GM21529 (cell line): Measurements from ENCODE around the gene MYO1D.
"Not testable (repeated sequence)": the region's sequence is repeated elsewhere in the genome, so short reads cannot be mapped to it uniquely, and the experiment has no call there.

Experiments
- ATAC-seq: cut with Tn5 transposase; IDR thresholded peaks from one replicate; pipeline ENCODE4 v1.9.1; 2021; ENCODE audit not compliant: unreplicated experiment

MYO1D gene

GRCh38 chr17:32733401-32733800, 143.5 kb downstream of the MYO1D start:
- ATAC-seq = no peak

DNA sequence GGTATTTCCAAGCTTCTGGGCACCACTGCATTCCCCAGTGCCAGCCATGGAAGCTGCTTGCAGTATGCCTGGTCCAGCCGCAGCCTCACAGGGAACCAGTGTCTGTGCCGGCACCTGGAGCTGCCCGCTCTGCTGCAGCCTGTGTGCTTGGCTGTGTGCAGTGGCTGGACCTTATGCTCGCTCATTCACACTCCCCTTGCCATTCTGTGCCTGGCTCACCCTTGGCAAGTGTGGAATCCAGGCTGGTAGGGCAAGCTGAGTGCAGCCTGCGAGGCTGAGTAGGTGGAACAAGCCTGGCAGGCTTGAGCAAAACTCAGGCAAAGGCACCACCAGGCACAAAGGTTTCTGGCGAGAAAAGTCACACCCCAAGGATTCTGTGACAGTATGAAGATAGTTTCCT, 144.0 kb downstream of the MYO1D start:
- no peak for ATAC-seq

GRCh38 chr17:32732296-32732642, 144.7 kb downstream of the MYO1D start:
- no peak for ATAC-seq

GRCh38 chr17:32731556-32732295, 145.2 kb downstream of the MYO1D start:
- no peak for ATAC-seq

GRCh38 chr17:32727681-32728080, 149.2 kb downstream of the MYO1D start:
- ATAC-seq = no peak

GRCh38 chr17:32725697-32726096, 151.2 kb downstream of the MYO1D start:
- no peak for ATAC-seq

DNA sequence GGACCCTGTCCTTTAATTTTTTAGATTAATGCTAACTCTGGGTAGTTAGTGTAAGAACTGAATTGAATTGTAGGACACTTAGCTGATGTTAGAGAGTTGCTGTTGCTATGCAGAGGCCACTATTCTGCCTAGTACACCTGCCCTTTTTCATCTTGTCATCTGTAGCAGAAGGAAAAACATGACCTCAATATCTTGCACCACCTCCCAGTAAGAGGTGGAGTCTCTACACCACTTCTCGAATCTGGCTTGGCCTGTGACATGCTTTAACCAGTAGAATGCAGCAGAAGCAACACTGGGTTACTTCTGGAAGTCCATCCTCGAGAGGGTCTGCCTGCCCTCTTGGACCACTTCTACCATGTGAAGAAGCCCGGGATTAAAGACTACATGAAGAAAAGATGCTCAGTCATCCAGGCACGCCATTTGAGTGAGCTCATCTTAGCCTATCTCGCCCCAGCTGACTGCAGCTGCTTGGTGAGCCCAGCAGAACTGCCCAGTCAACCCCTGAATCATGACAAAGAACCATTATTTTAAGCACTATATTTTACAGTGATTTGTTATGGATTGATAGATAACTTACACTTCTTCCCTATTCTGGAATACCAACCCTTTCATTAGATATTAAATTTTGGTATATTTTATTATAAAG, 153.5 kb downstream of the MYO1D start:
- ATAC-seq = no peak

DNA sequence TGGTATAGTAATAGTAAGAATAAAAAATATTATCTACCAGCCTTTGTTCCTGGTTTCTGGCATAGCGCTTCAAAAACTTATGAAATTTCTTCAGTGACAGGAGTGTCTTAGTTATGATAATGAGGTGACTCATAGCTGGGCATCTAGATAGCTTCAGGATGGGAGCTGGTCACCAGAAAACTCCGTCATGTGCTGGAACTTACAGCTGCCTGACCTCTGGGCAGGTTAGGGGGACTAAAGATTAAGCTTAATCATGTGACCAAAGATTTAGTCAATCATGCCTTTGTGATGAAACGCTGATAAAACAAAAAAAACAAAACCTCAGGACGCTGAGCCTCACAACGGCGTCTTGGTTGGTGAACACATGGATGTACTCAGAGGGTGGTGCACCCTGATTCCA, 154.2 kb downstream of the MYO1D start:
- no peak for ATAC-seq

- no peak for ATAC-seq
These were observed 156.3 kb downstream of the MYO1D start for GRCh38 chr17:32720671-32721070.

- no peak for ATAC-seq
These were observed 157.2 kb downstream of the MYO1D start for GRCh38 chr17:32719689-32720088.

- not testable (repeated sequence) for ATAC-seq
These were observed 162.0 kb downstream of the MYO1D start for GRCh38 chr17:32714922-32715321.

- ATAC-seq = not testable (repeated sequence)
These were observed 162.7 kb downstream of the MYO1D start for GRCh38 chr17:32714206-32714605.

GRCh38 chr17:32713081-32713480, 163.8 kb downstream of the MYO1D start:
- ATAC-seq = no peak

DNA sequence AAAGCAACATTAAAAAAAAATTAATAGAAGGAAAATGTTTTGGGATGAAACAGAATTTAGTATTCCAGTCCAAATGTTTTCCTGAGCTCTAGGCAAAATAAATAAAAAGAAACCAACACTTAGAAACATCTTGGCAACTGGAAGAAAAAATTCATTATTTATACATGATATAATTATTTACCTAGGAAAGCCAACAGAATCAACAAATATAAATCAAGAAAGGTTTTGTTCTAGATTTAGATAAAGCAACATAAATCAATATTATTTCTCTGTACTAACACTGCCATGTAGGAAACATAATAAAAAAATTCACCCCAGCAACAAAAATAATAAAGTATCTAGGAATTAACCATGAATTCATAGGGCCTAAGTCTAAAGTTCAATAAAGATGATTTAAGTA, 167.4 kb downstream of the MYO1D start:
- ATAC-seq = no peak

- ATAC-seq = no peak
These were observed 175.1 kb downstream of the MYO1D start for GRCh38 chr17:32701871-32702270.

DNA sequence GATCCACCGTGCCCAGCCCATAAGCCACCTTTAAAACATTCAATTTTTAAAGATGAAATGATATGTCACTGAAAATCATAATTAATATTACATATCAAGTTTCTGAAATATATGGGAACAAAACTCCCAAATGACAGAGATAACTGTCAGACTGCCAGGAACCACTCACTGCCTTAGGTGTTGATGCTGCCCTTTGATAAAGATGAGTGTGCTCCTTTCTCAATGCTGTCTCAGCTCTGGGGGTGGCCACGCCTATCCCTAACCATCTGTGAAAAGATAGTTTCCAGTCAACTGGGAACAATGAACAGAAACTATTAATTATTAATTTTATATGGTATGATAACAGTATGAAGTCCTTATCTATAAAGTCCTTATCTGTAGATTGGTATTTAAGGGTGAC, 177.7 kb downstream of the MYO1D start:
- no peak for ATAC-seq

DNA sequence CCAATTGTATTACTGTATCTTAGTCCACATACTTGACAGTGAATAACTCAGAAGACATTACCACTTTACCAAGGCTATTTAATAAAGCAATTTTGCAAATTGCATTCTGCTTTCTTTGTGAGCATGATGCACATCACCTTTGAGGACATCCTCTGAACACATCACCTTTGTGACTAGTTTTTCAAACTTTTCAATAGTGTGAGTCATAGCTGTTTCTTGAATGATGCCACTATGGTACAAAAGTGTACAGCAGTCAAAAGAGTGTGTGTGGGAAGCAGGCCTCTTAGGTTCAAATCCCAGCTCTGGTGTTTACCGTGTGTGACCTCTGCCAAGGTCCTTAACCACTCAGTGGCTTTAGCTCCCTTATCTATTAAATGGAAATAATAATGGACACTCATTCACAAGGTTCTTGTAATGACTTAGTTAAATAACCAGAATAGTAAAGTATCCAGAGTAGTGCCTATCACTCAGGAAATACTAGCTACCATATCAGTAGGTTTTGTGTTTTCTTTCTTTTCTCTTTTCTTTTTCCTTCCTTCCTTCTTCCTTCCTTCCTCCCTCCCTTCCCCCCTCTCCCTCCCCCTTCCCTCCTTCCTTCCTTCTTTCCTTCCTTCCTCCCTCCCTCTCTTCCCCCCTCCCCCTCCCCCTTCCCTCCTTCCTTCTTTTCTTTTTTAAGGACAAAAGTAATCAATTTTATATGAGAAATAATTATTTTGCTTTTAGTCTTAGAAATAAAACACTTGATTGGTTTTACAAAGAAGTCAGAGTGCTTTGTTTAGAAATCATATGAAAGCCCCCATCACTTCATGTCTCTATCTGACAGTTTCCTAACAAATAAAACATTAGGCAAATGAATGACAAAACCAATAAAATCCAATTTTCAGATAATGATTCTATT, 178.9 kb downstream of the MYO1D start:
- ATAC-seq = no peak

DNA sequence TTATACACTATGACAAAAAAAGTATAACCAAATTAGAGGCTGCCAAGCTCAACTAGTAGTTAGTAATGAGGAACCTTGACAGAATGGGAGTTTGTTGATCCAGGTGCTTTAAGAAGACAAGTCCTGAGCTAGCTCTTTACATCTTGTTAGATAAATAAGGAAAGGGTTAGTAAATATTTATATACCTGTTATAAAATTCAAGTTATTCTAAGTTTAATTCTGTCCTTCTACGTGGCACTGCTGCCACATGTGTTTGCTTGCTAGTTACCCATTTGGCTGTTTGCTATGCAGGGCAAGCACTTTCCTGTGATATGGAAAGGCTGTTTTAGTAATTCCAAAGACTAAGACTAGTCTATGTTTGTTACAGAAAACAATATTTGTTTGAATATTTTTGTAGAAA, 180.5 kb downstream of the MYO1D start:
- ATAC-seq = no peak

DNA sequence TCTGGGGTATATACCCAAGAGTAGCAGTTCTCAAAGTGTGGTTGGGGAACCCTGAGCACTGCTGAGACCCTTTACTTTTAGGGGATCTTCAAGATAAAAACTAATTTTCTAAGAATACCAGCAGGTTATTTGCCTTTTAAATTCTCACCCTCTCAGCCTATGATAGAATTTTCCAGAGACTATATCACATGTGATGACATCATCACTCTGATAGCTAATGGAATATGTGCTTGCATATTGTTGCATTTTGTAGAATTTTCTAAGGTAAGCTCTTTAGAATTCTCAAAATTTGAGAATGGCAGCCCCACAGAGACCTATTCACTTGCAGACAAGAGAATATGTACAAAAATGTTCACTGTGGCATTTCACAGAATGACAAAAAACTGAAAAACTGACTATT, 181.1 kb downstream of the MYO1D start:
- ATAC-seq = no peak

GRCh38 chr17:32693194-32693897, 183.6 kb downstream of the MYO1D start:
- no peak for ATAC-seq

- no peak for ATAC-seq
These were observed 184.7 kb downstream of the MYO1D start for GRCh38 chr17:32692179-32692578.
